SKM-1 treated with dmso at 0.1 percent for 144 hours (cell line): ENCODE results near the gene ERBB2.
"Not testable (repeated sequence)": the region's sequence is repeated elsewhere in the genome, so short reads cannot be mapped to it uniquely, and the experiment has no call there.

ENCODE experiments used
- DNase-seq: peaks from one replicate; lab custom pipeline; 2025; ENCODE audit not compliant: unreplicated experiment; lab: John Stamatoyannopoulos, UW

Gene ERBB2

DNA sequence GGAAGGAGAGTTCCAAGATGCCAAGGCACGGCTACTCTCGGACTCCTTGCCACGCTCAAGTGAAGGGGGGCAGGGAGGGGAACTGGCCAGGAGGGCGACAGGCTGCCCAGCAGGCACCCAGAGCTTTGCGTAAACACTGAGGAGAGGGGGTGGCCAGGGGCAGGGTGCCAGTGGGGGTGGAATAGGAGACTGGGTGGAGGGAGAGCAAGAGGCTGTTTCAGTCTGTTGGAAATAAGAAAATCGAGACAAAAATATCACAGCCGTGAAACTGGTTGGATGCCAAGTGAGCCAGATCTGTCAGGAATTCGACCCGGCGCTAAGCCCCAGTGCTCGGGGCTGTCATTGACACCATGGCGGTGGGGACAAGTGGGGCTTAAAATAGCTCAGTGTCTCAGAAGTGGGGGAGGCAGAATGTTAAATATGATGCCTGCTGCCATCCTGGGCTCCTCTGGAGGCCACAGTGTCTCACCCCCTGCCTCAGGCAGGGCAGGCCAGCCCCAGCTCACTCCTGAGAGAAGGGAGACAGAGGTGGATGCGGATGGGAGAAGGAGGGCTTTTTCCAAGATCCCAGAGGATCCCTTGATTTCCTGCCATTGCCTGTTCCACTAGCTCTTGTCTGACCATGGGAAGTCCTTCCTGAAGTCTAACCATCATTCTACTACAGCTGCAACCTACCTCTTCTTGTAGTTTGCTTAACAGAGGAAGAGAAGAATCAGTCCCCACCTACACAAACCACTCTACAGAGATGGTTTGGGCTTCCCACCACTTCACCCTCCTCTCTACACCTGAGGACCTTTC lies 22.1 kb upstream of the ERBB2 start:
- DNase-seq = no peak

DNA sequence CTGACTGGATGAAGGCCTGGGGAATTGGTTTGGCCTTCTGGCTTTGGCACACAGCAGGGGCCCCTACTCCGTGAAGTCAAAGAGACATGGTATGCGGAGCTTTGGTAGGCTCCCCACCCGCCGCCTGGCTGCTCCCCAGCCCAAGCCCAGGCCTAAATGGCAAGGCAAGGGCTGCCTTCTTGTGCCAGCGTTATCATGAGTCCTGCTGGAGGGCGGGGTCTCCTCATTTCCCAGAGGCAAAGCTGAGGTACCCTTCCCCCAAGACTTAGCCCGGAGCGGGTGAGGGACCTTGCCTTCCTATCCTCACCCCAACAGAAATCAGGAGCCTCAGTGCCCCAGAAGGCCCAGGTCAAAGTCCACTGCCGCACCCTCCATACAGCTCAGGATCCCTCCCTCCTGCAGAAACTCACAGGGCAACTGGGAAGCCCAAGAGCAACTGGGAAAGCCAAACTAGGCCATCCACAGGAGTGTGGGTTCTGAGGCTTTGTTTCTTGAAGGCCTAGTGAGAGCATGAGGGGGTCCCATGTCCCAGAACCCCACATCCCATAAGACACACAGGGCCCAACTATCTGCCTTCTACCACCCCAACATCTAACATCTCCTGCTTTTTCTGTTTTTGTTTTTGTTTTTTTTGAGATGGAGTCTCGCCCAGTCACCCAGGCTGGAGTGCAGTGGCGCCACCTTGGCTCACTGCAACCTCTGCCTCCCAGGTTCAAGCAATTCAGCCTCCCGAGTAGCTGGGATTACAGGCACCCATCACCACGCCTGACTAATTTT lies 21.3 kb upstream of the ERBB2 start:
- DNase-seq = no peak

GRCh38 chr17:39679521-39680192 lies 20.2 kb upstream of the ERBB2 start:
- no peak for DNase-seq

DNA sequence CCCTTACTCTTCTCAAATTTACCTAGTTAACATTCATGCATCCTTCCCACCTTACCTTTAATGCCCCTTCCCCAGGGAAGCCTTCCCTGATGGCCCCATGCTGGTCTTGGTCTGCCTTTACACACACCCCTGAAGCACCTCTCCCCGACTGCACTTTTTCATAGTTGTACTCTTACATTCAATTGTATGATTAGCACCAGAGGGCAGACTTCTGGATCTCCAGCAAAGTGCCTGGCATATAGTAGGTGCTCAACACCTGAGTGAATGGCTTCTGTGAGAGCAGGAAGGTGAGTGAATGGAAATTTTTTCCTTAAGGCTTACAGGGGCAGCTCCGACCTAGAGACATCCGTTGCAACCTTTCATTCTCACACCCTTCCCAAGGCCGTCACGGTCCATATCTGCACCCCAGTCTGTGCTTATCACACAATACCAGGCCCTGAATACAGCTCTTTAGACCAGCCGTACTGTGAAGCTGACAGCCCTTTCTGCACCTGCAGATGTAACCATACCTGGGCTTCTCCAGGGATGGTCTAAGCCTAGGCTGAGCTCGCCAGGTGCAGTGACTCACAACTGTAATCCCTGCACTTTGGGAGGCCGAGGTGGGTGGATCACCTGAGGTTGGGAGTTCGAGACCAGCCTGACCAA lies 16.4 kb upstream of the ERBB2 start:
- no peak for DNase-seq

DNA sequence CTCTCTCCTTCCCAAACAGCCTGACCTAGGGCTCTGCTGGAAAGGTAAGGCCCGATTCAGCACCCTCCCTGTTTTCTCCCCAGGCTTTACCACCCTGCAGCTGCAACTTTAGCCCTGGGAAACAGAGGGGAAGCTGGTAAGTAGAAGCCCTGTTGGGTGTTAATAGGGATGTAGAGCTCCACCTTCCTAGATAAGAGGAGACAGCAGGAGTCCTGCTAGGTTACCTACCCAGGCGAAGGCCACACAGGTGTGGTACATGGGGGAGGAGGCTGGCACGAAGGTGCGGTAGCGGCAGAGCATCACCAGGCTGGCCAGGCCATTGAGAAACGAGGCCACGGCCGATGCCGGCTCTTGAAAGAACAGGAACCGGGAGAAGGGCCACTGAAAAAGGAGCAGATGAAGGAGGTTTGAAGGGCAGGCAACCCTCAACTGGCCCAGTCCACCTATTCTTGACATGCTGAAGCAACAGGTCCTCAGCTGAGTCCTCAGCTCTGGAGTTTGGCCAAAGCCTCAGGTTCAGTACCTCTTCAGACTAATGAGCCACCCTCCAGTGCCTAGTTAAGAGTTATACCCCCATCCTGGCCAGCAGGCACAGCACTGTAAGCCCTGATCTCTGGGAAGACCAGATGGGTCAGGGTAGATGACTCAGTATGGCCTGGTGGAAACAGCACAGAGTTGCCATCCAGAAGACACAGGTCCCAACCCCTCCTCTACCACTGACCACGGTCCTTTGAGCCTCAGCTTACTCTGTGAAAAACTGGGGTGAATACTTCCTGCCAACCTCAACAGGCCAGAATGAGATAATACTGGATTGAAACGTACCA lies 15.3 kb upstream of the ERBB2 start:
- no peak for DNase-seq

DNA sequence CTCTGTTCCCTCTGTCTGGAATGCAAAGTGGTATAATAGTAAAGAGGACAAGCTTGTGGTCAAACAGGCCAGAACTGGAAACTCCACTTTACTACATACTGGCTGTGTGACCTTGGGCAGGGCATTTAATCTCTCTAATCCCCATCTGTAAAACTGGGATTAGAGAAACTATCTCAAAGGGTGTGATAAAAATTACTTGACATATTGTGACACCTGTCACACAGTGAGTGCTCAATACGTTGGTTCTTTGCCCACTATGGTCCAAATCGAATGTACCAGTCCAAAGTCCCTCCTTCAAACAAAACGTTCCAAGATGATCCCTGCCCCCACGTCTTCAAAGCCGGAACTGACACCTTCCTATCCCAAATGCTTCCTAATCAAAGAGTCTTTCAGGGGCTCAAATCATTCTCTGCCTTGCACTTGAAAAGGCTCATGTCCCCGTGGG lies 12.7 kb upstream of the ERBB2 start:
- DNase-seq = no peak

DNA sequence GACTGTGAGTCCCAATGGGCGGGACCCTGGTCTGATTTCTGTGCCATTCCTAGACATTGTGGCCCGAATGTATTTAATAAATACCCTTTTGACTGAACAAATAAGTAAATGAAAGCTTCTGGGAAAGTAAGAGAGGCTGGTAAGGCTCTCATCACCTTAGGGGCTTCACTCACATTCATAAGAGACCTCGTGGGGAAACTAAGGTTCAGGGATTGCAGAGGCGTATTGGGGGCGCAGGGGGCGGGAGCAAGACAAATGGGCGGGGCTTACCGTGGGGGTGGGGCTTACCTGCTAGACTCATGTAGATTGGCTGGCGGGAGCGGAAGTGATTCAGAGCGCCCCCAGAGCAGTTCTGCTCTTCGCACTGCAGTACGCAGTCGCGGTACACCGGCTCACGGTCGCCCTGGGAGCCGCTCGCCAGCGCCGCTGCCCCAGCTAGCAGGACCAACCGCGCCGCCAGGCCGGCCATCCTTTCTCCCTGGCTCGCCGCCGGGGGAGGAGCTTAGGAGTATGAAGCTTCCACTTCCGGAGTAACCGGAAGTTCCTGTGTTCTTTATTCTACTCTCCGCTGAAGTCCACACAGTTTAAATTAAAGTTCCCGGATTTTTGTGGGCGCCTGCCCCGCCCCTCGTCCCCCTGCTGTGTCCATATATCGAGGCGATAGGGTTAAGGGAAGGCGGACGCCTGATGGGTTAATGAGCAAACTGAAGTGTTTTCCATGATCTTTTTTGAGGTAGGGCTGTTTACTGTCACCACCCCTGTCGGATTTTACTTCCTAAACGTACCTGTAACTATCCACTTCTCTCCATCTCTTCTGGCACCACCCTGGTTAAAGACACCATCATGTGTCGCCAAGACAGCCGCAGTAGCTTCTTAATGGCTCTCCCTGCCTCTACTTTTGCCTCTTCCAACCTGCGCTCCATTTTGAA lies 12.1 kb upstream of the ERBB2 start, which contains the start of gene PGAP3:
Gene PGAP3 (minus strand): TSS at position 512 of the 929 bp plus-strand sequence. CDS start 43 bp downstream, at position 469.
- DNase-seq = peak; percentile 92

DNA sequence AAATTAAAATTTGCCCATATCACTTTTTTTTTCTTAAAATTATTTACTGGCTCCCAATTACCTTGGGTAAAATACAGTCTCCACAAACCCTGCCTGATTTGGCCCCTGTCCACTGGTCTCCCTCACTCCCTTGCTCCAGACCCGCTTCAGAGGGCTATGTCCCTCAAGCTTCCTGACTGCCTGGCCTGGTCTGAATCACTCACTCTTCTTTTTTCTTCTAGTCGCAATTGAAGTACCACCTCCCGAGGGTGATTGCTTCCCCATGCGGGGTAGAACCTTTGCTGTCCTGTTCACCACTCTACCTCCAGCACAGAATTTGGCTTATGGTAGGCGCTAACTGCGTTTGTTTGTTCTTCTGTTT lies 11.4 kb upstream of the ERBB2 start:
- no peak for DNase-seq

DNA sequence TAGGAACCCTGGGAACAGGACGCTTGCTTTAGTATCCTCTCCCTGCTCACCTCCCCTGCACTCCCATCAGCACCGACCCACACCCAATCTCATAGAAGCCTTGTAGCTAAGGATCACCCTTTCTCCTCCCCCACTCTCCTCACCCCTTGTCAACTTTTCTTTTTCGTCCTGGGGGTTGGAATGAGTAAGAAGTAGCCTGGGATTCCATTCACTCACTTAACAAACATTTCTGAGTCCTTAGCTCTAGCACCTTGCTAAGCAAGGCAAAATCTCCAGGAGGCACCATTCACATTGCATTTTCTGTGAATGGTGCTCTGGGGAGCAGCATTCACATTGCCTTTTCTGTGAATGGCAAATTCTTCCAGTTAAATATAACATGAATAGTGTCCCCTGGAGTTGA lies 10.9 kb upstream of the ERBB2 start:
- DNase-seq = no peak

DNA sequence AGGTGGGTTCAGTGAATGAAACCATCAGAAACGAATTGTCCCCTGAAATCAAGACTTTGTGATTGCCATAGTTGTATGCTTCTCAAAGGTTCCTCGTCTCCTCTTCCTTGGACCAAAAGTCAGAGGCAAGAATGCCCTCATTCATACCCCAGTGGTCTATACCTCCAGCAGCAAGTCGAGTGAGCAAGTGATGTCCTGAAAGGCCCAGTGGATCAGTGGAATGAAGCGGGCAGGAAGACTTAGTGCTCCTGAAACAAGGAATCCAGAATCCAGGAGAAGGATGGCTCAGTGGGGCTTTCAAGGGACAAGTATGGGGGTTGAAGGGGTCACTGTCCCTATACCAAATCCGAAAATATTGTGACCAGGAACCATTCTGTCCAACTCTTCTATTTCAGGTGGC lies 5.3 kb upstream of the ERBB2 start:
- no peak for DNase-seq

DNA sequence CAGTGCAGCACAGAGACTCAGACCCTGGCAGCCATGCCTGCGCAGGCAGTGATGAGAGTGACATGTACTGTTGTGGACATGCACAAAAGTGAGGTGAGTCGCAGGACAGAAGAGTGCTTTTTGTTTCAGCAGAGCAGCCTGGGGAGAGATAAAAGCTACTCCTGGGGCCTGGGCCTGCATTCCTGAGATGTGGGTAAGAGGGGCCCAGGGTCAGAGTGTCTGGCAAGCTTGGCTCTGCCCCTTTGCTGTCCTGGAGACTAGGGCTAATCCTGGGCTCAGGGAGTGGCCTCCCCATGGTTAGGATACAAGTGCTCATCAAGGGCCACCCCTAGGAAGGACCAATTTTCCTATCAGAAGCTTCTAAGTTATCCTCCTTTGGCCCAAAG lies 4.8 kb upstream of the ERBB2 start:
- no peak for DNase-seq

- DNase-seq = no peak
Measured at GRCh38 chr17:39696731-39697130, 3.1 kb upstream of the ERBB2 start.

DNA sequence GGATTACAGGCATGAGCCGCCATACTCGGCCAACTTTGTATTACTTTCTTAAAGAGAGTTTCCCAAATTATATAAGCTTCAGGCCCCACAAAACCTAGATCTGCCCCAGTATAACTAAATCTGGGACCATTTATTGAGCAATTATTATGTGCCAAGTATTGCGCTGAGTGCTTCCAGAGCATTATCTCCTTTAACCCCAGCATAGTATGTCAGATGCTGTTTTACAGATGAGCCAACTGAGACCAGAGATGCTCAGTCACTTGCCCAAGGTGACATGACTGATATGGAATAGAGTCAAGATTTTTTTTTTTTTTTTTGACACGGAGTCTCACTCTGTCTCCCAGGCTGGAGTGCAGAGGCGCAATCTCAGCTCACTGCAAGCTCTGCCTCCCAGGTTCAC lies 1.9 kb upstream of the ERBB2 start:
- no peak for DNase-seq

GRCh38 chr17:39699157-39699817 lies 577 bp upstream of the ERBB2 start:
- not testable (repeated sequence) for DNase-seq

DNA sequence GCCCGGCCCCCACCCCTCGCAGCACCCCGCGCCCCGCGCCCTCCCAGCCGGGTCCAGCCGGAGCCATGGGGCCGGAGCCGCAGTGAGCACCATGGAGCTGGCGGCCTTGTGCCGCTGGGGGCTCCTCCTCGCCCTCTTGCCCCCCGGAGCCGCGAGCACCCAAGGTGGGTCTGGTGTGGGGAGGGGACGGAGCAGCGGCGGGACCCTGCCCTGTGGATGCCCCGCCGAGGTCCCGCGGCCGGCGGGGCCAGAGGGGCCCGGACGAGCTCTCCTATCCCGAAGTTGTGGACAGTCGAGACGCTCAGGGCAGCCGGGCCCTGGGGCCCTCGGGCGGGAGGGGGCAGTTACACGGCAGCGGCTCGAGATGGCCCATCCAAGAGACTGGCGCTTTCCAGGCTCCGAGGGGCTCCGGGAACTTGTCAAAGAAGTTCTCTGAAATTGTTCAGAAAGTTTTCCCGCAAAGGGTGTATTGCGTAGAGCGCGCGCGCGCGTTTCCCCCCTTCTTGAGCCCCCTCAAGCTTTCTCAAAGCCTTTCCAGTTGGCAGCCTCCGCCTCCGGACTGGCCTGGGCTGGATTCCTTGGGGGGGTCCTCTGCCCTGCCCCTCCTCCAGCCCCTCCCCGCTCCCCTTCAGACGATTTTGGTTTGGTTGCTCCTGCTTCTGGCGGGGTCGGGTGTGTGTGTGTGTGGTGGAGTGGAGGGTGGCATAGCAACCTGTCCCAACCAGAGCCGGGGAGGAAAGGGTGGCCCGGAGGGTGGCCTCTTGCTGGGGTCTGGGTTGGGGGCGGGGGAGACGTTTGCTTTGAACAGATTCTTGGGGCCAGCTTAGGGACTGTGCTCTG lies 504 bp downstream of the ERBB2 start:
- DNase-seq = no peak

GRCh38 chr17:39701012-39701783 lies 1.3 kb downstream of the ERBB2 start:
- DNase-seq = no peak

GRCh38 chr17:39701784-39702422 lies 2.0 kb downstream of the ERBB2 start:
- DNase-seq = no peak
